Measurements from ENCODE around the gene ABCB10. TPM values are rescaled to one million over a fixed set of nuclear protein-coding genes. Genes with fewer than 3 reads are reported as not detected.
A peak's percentile ranks its signal among the peaks of the same experiment; 100 is the strongest.
"Not testable (repeated sequence)": the region's sequence is repeated elsewhere in the genome, so short reads cannot be mapped to it uniquely, and the experiment has no call there.

Gene ABCB10
- total and polyA plus RNA-seq, 3 donors from 2014 or later: 4.9 to 12.1 (median 9.8) TPM

GRCh38 chr1:229514578-229515275 is 43.8 kb downstream of the ABCB10 start:
- Histone ChIP-seq H3K4me3 (no peak overlapping the region), H3K9me3 (no peaks in the 10 kb centered on the region), H3K4me1 (no peaks in the 10 kb centered on the region), H3K27me3 (no peaks in the 10 kb centered on the region), H3K27ac (no peak overlapping the region), H3K36me3 (ENCODE audit: low read depth, missing control alignments) (no peaks in the 10 kb centered on the region)
- intact Hi-C loops (cut with DNase I; ENCODE audit: low total_unique reads): no loop called here
- 49 to 51% methylated on average over 8 of the region's 8 CpGs for WGBS, 2 donors
- peak; percentile 84 for DNase-seq
- TF ChIP-seq POLR2A (IDR thresholded peaks at IDR 0.05) (no peak), CTCF (IDR thresholded peaks at IDR 0.05) (peak; percentile 63 to 71 (median 70))

GRCh38 chr1:229511625-229512024 is 46.9 kb downstream of the ABCB10 start:
- intact Hi-C loops (cut with DNase I; ENCODE audit: low total_unique reads); H3K9me3 ChIP-seq; H3K27ac ChIP-seq; H3K4me3 ChIP-seq; H3K27me3 ChIP-seq; H3K36me3 ChIP-seq (ENCODE audit: low read depth, missing control alignments); DNase-seq: not testable (repeated sequence)
- WGBS, 2 donors: 88 to 94% methylated on average over 6 of the region's 6 CpGs
- H3K4me1 ChIP-seq: peaks cover 13% of the 10 kb centered on the region

DNA sequence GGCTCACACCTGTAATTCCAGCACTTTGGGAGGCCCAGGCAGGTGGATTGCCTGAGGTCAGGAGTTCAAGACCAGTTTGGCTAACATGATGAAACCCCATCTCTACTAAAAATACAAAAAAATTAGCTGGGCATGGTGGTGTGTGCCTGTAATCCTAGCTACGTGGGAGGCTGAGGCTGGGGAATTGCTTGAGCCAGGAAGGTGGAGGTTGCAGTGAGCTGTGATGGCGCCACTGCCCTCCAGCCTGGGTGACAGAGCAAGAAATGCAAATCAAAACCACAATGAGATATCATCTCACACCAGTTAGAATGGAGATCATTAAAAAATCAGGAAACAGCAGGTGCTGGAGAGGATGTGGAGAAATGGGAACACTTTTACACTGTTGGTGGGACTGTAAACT is 47.3 kb downstream of the ABCB10 start:
- H3K9me3 ChIP-seq; H3K27me3 ChIP-seq; DNase-seq; H3K36me3 ChIP-seq (ENCODE audit: low read depth, missing control alignments); H3K4me3 ChIP-seq; H3K27ac ChIP-seq; intact Hi-C loops (cut with DNase I; ENCODE audit: low total_unique reads): not testable (repeated sequence)
- peaks cover 13% of the 10 kb centered on the region for H3K4me1 ChIP-seq
- 71 to 82% methylated on average over 2 of the region's 2 CpGs for WGBS, 2 donors

DNA sequence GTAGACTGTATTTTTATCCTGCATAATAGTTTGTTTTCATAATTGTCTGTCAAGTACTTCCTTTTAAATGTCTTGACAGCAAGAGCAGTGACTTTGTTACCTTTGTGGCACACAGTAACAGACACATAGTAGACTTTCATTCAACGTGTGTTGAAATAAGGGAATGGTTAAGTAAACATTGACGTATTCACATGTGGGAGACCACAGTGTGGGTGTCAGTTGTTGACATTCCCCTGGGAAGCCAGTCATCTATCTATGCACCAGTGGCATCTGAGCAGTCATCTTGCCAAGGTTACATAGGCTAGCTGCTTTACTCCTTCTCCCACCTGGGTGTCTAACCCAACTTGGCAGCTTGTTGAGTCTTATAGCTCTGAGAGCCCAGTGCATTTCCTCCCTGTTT is 48.9 kb downstream of the ABCB10 start:
- TF ChIP-seq CTCF (IDR thresholded peaks at IDR 0.05) (no peak), POLR2A (IDR thresholded peaks at IDR 0.05) (no peak)
- intact Hi-C loops (cut with DNase I; ENCODE audit: low total_unique reads): no loop called here
- H3K27me3 ChIP-seq: no peaks in the 10 kb centered on the region
- H3K36me3 ChIP-seq (ENCODE audit: low read depth, missing control alignments): no peaks in the 10 kb centered on the region
- H3K4me1 ChIP-seq: peaks cover 13% of the 10 kb centered on the region
- no peaks in the 10 kb centered on the region for H3K9me3 ChIP-seq
- H3K27ac ChIP-seq: no peak overlapping the region
- DNase-seq: no peak
- H3K4me3 ChIP-seq: no peak overlapping the region
- WGBS, 2 donors: 59 to 69% methylated on average over 2 of the region's 2 CpGs

- Histone ChIP-seq H3K27me3 (no peaks in the 10 kb centered on the region), H3K4me3 (peak overlapping the region; percentile 86 to 99), H3K4me1 (peaks cover 13% of the 10 kb centered on the region), H3K36me3 (ENCODE audit: low read depth, missing control alignments) (no peaks in the 10 kb centered on the region), H3K9me3 (no peaks in the 10 kb centered on the region), H3K27ac (peak overlapping the region; percentile 92 to 95)
- TF ChIP-seq CTCF (IDR thresholded peaks at IDR 0.05): no peak
- 59 to 63% methylated on average over 7 of the region's 7 CpGs for WGBS, 2 donors
- intact Hi-C loops (cut with DNase I; ENCODE audit: low total_unique reads): no loop called here
- no peak for DNase-seq
Measured at GRCh38 chr1:229508823-229509337, 49.6 kb downstream of the ABCB10 start.

Measured in testis (tissue), 3 donors.